Endothelial cell of umbilical vein (primary cell): Measurements from ENCODE around the gene MLYCD. TPM values are rescaled to one million over a fixed set of nuclear protein-coding genes. Genes with fewer than 3 reads are reported as not detected.

ENCODE experiments used
- BruUV-seq: library from RNA; stranded (reverse); fragments of 400-500 nt; replicated peaks from 2 replicates; lab custom pipeline; 2021; lab: Mats Ljungman, UMichigan
- CTCF ChIA-PET: fragments of 300-600, 350-600 bp; sonication (Branson Sonifier 250); formaldehyde crosslinking; loops from one replicate; lab custom pipeline; 2021; ENCODE audit warnings: antibody characterized with exemption, inconsistent platforms; lab: Charles Lee
- POLR2A ChIA-PET: fragments of 300-600, 350-600 bp; sonication (Branson Sonifier 250); formaldehyde crosslinking; loops from one replicate; lab custom pipeline; 2021; ENCODE audit warnings: antibody characterized with exemption, inconsistent platforms; lab: Charles Lee
- DNase-seq: peaks from one replicate; pipeline ENCODE4 v3.0.0-alpha.2; 2011; ENCODE audit warnings: low read depth, low spot score
- FAIRE-seq: peaks from 2 replicates; lab custom pipeline; 2011; peaks lifted over from hg19 to GRCh38; lab: Jason Lieb, UNC
- H2AFZ ChIP-seq: 2 replicates; pipeline ENCODE4 v1.6.0; 2012; ENCODE audit warnings: low read depth, low read length, control low read depth, inconsistent platforms
- H3K27ac ChIP-seq: 2 replicates; pipeline ENCODE4 v1.5.1; 2011; ENCODE audit warnings: low read depth, mild to moderate bottlenecking, control low read depth, low read length, moderate library complexity; ENCODE audit not compliant: insufficient read depth
- H3K27me3 ChIP-seq, 2 experiments: 2 replicates each; pipeline versions ENCODE4 v1.6.0 to v1.6.1; 2011; ENCODE audit warnings: low read length in 2 of 2, mixed read lengths in 1 of 2; ENCODE audit not compliant: control insufficient read depth in 2 of 2, insufficient read depth in 2 of 2
- H3K36me3 ChIP-seq, 2 experiments: 2 replicates in 1 of 2; 3 replicates in 1 of 2; pipeline ENCODE4 v1.5.1; 2011; ENCODE audit warnings: low read length in 2 of 2, mild to moderate bottlenecking in 1 of 2, moderate library complexity in 1 of 2; ENCODE audit not compliant: control insufficient read depth in 2 of 2, insufficient read depth in 2 of 2; ENCODE audit errors: extremely low read depth in 1 of 2
- H3K4me1 ChIP-seq: 3 replicates; pipeline ENCODE4 v1.5.1; 2011; ENCODE audit warnings: mild to moderate bottlenecking, low read length; ENCODE audit not compliant: control insufficient read depth, insufficient read depth; ENCODE audit errors: extremely low read depth
- H3K4me2 ChIP-seq: 2 replicates; pipeline ENCODE4 v1.6.1; 2011; ENCODE audit warnings: low read length, control low read depth, mixed read lengths; ENCODE audit not compliant: insufficient read depth
- H3K4me3 ChIP-seq, 3 experiments: fragments of 200-600 bp in 1 of 3; sonication (generic), shearing (Covaris generic) in 1 of 3; replicated peaks in 1 of 3; 2 replicates each; pipeline ENCODE4 v1.5.1; 2011 to 2016; ENCODE audit warnings: control low read depth in 3 of 3, low read length in 3 of 3, mild to moderate bottlenecking in 2 of 3, inconsistent platforms in 1 of 3, low read depth in 1 of 3, moderate library complexity in 1 of 3; ENCODE audit not compliant: insufficient read depth in 1 of 3
- H3K79me2 ChIP-seq: 2 replicates; pipeline ENCODE4 v1.6.0; 2012; ENCODE audit warnings: low read length, inconsistent platforms; ENCODE audit not compliant: control insufficient read depth, insufficient read depth
- H3K9ac ChIP-seq: replicated peaks from 2 replicates; pipeline ENCODE3; 2011; ENCODE audit warnings: low read length, control low read depth; ENCODE audit not compliant: insufficient read depth; ENCODE audit errors: extremely low read depth
- H3K9me1 ChIP-seq: replicated peaks from 3 replicates; pipeline ENCODE4 v1.6.0; 2011; ENCODE audit warnings: mild to moderate bottlenecking, low read length; ENCODE audit not compliant: control insufficient read depth, insufficient read depth; ENCODE audit errors: extremely low read depth
- H3K9me3 ChIP-seq: replicated peaks from 2 replicates; pipeline ENCODE4 v1.5.1; 2012; ENCODE audit warnings: low read length, inconsistent platforms; ENCODE audit not compliant: control insufficient read depth, insufficient read depth
- H4K20me1 ChIP-seq: replicated peaks from 2 replicates; pipeline ENCODE3; 2011; ENCODE audit warnings: mild to moderate bottlenecking, low read length; ENCODE audit not compliant: control insufficient read depth, insufficient read depth; ENCODE audit errors: extremely low read depth
- EZH2 ChIP-seq: IDR thresholded peaks from 2 replicates; pipeline ENCODE4 v1.6.1; 2012; ENCODE audit warnings: borderline replicate concordance, low read depth, mild to moderate bottlenecking, moderate library complexity, low read length, inconsistent platforms; ENCODE audit not compliant: severe bottlenecking
- FOS ChIP-seq: IDR thresholded peaks from 2 replicates; pipeline ENCODE4 v1.6.1; 2011; ENCODE audit warnings: mild to moderate bottlenecking, low read length, moderate library complexity, borderline replicate concordance; ENCODE audit not compliant: insufficient read depth
- GATA2 ChIP-seq: IDR thresholded peaks from 2 replicates; pipeline ENCODE4 v1.7.0; 2011; ENCODE audit warnings: low read depth, mild to moderate bottlenecking, moderate library complexity, mixed read lengths, low read length; ENCODE audit not compliant: insufficient read length, insufficient read depth
- JUN ChIP-seq: IDR thresholded peaks from 2 replicates; pipeline ENCODE4 v1.6.1; 2011; ENCODE audit warnings: borderline replicate concordance, low read depth; ENCODE audit not compliant: insufficient read length, insufficient read depth
- MYC ChIP-seq: IDR thresholded peaks from one replicate; pipeline ENCODE4 v1.6.1; 2011; ENCODE audit warnings: mild to moderate bottlenecking, low read depth, low read length
- POLR2A ChIP-seq: IDR thresholded peaks from 2 replicates; pipeline ENCODE4 v1.6.1; 2012; ENCODE audit warnings: low read depth, mild to moderate bottlenecking, control low read depth, low read length
- POLR2AphosphoS5 ChIP-seq: IDR thresholded peaks from 2 replicates; pipeline ENCODE4 v1.6.1; 2012; ENCODE audit warnings: low read depth, mild to moderate bottlenecking, control low read depth, low read length, moderate library complexity; ENCODE audit not compliant: insufficient read depth
- dilution Hi-C: fragments of 300-500 bp; cut with MboI; formaldehyde crosslinking; loops from one replicate; pipeline ENCODE4 v1.15.0; 2019; ENCODE audit warnings: low sequenced_read_pairs; ENCODE audit not compliant: extremely low pct_ligation_motif_present
- intact Hi-C: fragments of 100-400 bp; cut with micrococcal nuclease; formaldehyde crosslinking; loops from one replicate; pipeline ENCODE4 v1.10.0; 2022
- polyA plus RNA-seq, 4 experiments: library from polyadenylated mRNA; depleted of rRNA in 3 of 4; stranded (reverse) in 3 of 4; unstranded in 1 of 4; fragments of >200 nt; gene quantifications; 2 replicates each; pipeline versions ENCODE4 v1.2.1 to v1.2.3, GENCODE V29; 2011 to 2012; ENCODE audit warnings: missing spikeins in 1 of 4
- total RNA-seq: library from RNA; stranded (reverse); gene quantifications from 2 replicates; pipeline ENCODE4 v1.2.3, GENCODE V29; 2021
- TF ChIP-seq, protein P1 (sequence below), 2 donors: IDR thresholded peaks; 1 replicate in 1 of 2; 2 replicates in 1 of 2; pipeline ENCODE4 v1.5.1; 2011; ENCODE audit warnings: low read length in 2 of 2, mild to moderate bottlenecking in 2 of 2, moderate library complexity in 2 of 2, control low read depth in 1 of 2, inconsistent platforms in 1 of 2, low read depth in 1 of 2; ENCODE audit not compliant: insufficient read depth in 1 of 2; ENCODE audit errors: extremely low read depth in 1 of 2
- TF ChIP-seq, protein P2 (sequence below): IDR thresholded peaks from 2 replicates; pipeline ENCODE4 v1.6.1; 2011; ENCODE audit not compliant: insufficient read depth, insufficient read length

The MLYCD gene
- total and polyA plus RNA-seq, 2 donors (not counting 3 experiments of a cell fraction or from before 2014, with no cell fraction given): 2.0 to 3.4 TPM

DNA sequence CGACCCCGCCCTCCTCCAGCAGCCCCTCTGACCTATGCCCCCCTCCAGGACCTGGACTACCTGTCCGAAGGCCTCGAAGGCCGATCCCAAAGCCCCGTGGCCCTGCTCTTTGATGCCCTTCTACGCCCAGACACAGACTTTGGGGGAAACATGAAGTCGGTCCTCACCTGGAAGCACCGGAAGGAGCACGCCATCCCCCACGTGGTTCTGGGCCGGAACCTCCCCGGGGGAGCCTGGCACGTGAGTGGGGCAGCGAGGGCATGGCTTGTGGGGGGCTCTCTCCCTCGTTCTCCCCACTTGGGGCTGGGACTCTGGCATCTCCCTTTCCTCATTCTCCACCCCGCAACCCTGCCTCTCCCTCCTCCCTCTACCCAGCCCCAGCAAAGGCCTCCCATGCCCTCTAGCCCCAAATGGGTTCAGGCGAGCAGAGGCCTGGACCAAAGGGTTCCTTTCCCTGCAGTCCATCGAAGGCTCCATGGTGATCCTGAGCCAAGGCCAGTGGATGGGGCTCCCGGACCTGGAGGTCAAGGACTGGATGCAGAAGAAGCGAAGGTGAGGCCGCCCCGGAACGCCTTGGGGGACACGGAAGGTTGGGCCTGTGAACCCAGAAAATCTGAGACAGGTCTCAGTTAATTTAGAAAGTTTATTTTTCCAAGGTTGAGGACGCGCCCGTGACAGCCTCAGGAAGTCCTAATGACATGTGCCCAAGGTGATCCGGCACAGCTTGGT lies 61.8 kb downstream of the MLYCD start:
- POLR2A ChIA-PET: interaction anchor here (0.6 kb wide), 1 partner anchor 85 kb away, joined by 3 read pairs; no protein-coding TSS in a partner anchor
- no peak overlapping the region for H3K9ac ChIP-seq
- intact Hi-C loops (no loop called here), dilution Hi-C loops (no loop called here)
- no peaks in the 10 kb centered on the region for H3K79me2 ChIP-seq
- CTCF ChIA-PET: no interaction called here
- no peak overlapping the region for H3K27ac ChIP-seq
- BruUV-seq: no TSS peak
- DNase-seq (no peak), FAIRE-seq (no peak)
- H4K20me1 ChIP-seq: no peaks in the 10 kb centered on the region
- H3K4me2 ChIP-seq: no peak overlapping the region
- H3K9me1 ChIP-seq: no peaks in the 10 kb centered on the region
- H3K9me3 ChIP-seq: no peaks in the 10 kb centered on the region
- H3K4me3 ChIP-seq: no peak overlapping the region
- TF ChIP-seq JUN (no peak), FOS (no peak), POLR2AphosphoS5 (no peak), GATA2 (no peak), EZH2 (no peak), POLR2A (no peak), MYC (no peak)
- TF ChIP-seq, protein P1, sequence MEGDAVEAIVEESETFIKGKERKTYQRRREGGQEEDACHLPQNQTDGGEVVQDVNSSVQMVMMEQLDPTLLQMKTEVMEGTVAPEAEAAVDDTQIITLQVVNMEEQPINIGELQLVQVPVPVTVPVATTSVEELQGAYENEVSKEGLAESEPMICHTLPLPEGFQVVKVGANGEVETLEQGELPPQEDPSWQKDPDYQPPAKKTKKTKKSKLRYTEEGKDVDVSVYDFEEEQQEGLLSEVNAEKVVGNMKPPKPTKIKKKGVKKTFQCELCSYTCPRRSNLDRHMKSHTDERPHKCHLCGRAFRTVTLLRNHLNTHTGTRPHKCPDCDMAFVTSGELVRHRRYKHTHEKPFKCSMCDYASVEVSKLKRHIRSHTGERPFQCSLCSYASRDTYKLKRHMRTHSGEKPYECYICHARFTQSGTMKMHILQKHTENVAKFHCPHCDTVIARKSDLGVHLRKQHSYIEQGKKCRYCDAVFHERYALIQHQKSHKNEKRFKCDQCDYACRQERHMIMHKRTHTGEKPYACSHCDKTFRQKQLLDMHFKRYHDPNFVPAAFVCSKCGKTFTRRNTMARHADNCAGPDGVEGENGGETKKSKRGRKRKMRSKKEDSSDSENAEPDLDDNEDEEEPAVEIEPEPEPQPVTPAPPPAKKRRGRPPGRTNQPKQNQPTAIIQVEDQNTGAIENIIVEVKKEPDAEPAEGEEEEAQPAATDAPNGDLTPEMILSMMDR (IDR thresholded peaks at IDR 0.05; ENCODE audit: extremely low read depth in 1 of 2, insufficient read depth in 1 of 2, low read depth in 1 of 2, low read length in 2 of 2): no peak
- TF ChIP-seq, protein P2, sequence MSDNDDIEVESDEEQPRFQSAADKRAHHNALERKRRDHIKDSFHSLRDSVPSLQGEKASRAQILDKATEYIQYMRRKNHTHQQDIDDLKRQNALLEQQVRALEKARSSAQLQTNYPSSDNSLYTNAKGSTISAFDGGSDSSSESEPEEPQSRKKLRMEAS: no peak
- H3K4me1 ChIP-seq: no peaks in the 10 kb centered on the region
- peaks cover 4 to 6% of the 10 kb centered on the region in 2 experiments for H3K36me3 ChIP-seq
- H3K27me3 ChIP-seq: no peaks in the 10 kb centered on the region
- no peak overlapping the region for H2AFZ ChIP-seq
